DND-41 (cell line): ENCODE data around the gene TMEM164.

Experiments used
- ATAC-seq: fragments of 200-7000 bp; cut with Tn5 transposase; 3 replicates; pipeline ENCODE4 v1.9.1; 2021; ENCODE audit warnings: low read depth; ENCODE audit not compliant: insufficient read depth
- DNase-seq: peaks from one replicate; pipeline ENCODE4 v3.0.0-alpha.2; 2020
- H2AFZ ChIP-seq: 2 replicates; pipeline ENCODE4 v1.6.0; 2012; ENCODE audit warnings: low read depth, low read length
- H3K27ac ChIP-seq: 2 replicates; pipeline ENCODE4 v1.5.1; 2012; ENCODE audit warnings: low read length, inconsistent platforms
- H3K27me3 ChIP-seq: fragments of 200-600 bp; sonication (generic); 2 replicates; pipeline ENCODE4 v1.6.0; 2012; ENCODE audit warnings: low read length, mild to moderate bottlenecking, inconsistent platforms; ENCODE audit not compliant: insufficient read depth, poor library complexity
- H3K36me3 ChIP-seq: 2 replicates; pipeline ENCODE4 v1.5.1; 2012; ENCODE audit warnings: low read length, inconsistent platforms; ENCODE audit not compliant: insufficient read depth
- H3K4me1 ChIP-seq: 2 replicates; pipeline ENCODE4 v1.5.1; 2012; ENCODE audit warnings: mild to moderate bottlenecking, low read length; ENCODE audit not compliant: insufficient read depth
- H3K4me2 ChIP-seq: 2 replicates; pipeline ENCODE4 v1.6.0; 2012; ENCODE audit warnings: mild to moderate bottlenecking, moderate library complexity, low read length, inconsistent platforms; ENCODE audit not compliant: insufficient read depth
- H3K4me3 ChIP-seq, 2 experiments: fragments of 200-600 bp in 1 of 2; shearing (Covaris generic) in 1 of 2; 2 replicates each; pipeline ENCODE4 v1.5.1; 2012 to 2016; ENCODE audit warnings: inconsistent platforms in 2 of 2, low read length in 2 of 2, mild to moderate bottlenecking in 2 of 2, low read depth in 1 of 2, moderate library complexity in 1 of 2
- H3K79me2 ChIP-seq: 2 replicates; pipeline ENCODE4 v1.6.0; 2012; ENCODE audit warnings: low read length, inconsistent platforms; ENCODE audit not compliant: insufficient read depth
- H3K9ac ChIP-seq: 2 replicates; pipeline ENCODE4 v1.6.0; 2012; ENCODE audit warnings: low read depth, mild to moderate bottlenecking, inconsistent platforms, low read length, moderate library complexity
- H3K9me3 ChIP-seq: 2 replicates; pipeline ENCODE4 v1.5.1; 2012; ENCODE audit warnings: low read length, moderate library complexity, mild to moderate bottlenecking, inconsistent platforms; ENCODE audit not compliant: insufficient read depth, severe bottlenecking
- H4K20me1 ChIP-seq: 2 replicates; pipeline ENCODE4 v1.6.0; 2012; ENCODE audit warnings: low read length; ENCODE audit not compliant: insufficient read depth
- CTCF ChIP-seq: IDR thresholded peaks from 2 replicates; pipeline ENCODE4 v1.5.1; 2012; ENCODE audit warnings: borderline replicate concordance, low read length, moderate library complexity, mild to moderate bottlenecking; ENCODE audit not compliant: poor library complexity, severe bottlenecking; ENCODE audit errors: extremely low read depth
- EZH2 ChIP-seq: IDR thresholded peaks from 3 replicates; pipeline ENCODE4 v1.6.1; 2012; ENCODE audit warnings: borderline replicate concordance, low read depth, mild to moderate bottlenecking, moderate library complexity, low read length, inconsistent platforms; ENCODE audit not compliant: severe bottlenecking

Gene TMEM164

GRCh38 chrX:110123331-110123782, 120.4 kb downstream of the TMEM164 start:
- no peak overlapping the region for H3K27ac ChIP-seq
- H3K4me2 ChIP-seq, result no peak overlapping the region
- no peak for ATAC-seq
- no peak overlapping the region for H3K4me3 ChIP-seq
- no peaks in the 10 kb centered on the region for H4K20me1 ChIP-seq
- no peaks in the 10 kb centered on the region for H3K79me2 ChIP-seq
- no peaks in the 10 kb centered on the region for H3K27me3 ChIP-seq
- TF ChIP-seq EZH2 (no peak), CTCF (no peak)
- H3K36me3 ChIP-seq, result no peaks in the 10 kb centered on the region
- no peaks in the 10 kb centered on the region for H3K4me1 ChIP-seq
- no peak overlapping the region for H2AFZ ChIP-seq
- DNase-seq, result no peak
- H3K9me3 ChIP-seq, result no peaks in the 10 kb centered on the region
- H3K9ac ChIP-seq, result no peak overlapping the region

DNA sequence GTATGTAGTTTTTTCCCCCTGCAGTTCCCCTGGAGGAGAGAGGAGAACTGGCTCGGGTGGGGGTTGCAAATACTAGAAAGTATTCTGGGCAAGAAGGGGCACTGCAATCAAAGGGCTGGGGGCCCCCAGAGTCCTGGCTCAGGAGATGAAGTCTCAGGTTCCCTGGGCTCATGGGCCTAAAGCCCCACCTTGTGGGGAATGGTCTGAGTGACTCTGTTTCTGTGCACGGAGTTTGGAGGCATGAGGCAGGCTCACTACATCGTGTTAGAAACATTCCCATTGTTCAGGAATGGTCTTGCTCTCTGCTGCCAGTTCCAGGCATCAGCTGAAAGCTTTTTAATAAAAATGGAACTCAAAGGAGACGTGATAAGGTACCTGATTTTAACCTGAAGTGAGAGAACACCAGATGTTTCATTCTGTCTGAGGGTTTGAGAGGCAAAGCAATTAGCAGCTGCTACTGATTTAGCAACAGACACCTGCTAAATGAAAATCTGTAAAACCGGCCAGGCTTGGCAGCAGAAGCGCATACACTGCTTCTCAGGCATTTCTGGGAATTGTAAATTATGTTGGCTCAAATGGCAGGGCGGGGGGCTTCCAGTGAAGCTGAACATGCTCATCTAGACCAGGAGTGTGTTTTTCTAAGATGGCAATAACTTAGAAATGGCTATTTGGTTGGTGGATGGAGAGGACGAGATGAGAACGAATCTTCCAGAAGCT, 122.7 kb downstream of the TMEM164 start:
- Histone ChIP-seq H3K36me3 (no peaks in the 10 kb centered on the region), H3K27me3 (no peaks in the 10 kb centered on the region), H4K20me1 (no peaks in the 10 kb centered on the region), H3K9me3 (no peaks in the 10 kb centered on the region), H2AFZ (no peak overlapping the region), H3K4me2 (no peak overlapping the region), H3K79me2 (no peaks in the 10 kb centered on the region), H3K27ac (no peak overlapping the region), H3K9ac (no peak overlapping the region), H3K4me1 (no peaks in the 10 kb centered on the region), H3K4me3 (no peak overlapping the region)
- DNase-seq, result no peak
- no peak for ATAC-seq
- no peak for TF ChIP-seq EZH2
- TF ChIP-seq CTCF, result peak; percentile 5

DNA sequence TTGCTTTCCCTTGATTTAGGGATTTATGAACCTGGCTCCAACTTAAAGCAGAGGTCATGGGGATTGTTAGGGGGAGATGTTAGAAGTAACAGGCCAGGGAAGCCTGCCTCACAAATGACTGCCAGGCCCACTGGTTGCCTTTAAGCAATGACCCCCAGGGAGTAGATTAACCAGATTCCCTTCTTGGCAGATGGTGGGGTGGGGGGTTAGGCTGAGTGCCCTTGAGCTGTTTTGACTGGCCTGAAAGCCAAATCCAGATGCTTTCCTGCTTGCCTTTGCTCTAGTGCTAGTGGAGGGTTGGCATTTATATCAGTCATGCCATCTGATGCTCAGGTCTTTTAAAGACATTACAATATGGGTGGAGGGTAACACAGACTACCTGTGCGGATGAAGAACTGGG, 128.1 kb downstream of the TMEM164 start:
- Histone ChIP-seq H4K20me1 (no peaks in the 10 kb centered on the region), H3K36me3 (no peaks in the 10 kb centered on the region), H3K27ac (no peak overlapping the region), H2AFZ (no peak overlapping the region), H3K27me3 (no peaks in the 10 kb centered on the region), H3K79me2 (no peaks in the 10 kb centered on the region), H3K4me3 (no peak overlapping the region), H3K9ac (no peak overlapping the region), H3K9me3 (no peaks in the 10 kb centered on the region), H3K4me2 (no peak overlapping the region), H3K4me1 (no peaks in the 10 kb centered on the region)
- ATAC-seq (no peak), DNase-seq (no peak)
- TF ChIP-seq EZH2 (no peak), CTCF (no peak)
